Measurements from ENCODE around the gene KMT5B.
"Not testable (repeated sequence)": the region's sequence is repeated elsewhere in the genome, so short reads cannot be mapped to it uniquely, and the experiment has no call there.

Gene KMT5B

DNA sequence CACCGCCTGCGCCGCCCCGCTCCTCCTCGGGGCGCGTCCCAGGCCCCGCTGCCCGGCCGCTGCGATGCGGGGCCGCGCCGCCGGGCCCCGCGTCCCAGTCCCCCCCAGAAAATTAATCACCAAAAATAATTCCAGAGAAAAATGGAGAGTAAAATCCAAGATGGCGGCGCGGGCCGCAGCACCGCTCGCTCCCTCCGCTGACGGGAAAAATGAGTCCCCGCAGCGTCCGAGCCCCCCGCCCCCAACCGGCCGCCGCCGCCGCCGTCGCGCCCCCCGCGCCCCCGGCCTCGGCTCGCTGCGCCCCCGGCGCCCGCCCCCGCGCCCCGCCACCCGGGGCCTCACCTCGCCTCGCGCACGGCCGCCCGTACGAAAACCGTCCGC is at the start of gene KMT5B:
Gene KMT5B (minus strand): TSS at position 162 of the 381 bp plus-strand sequence. CDS start 23,220 bp downstream, outside the sequence.
- DNase-seq (ENCODE audit: low read depth): no peak

DNA sequence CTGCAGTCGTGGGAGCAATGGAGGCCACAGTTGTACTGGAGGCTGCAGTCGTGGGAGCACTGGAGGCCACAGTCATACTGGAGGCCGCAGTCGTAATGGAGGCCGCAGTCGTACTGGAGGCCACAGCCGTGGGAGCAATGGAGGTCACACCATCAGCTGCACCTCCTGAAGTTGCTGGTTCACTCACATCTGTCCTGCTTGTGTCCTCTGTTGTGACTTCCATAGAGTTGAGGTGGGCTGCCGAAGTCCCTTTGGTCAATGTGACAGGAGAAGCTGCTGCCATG is 49.4 kb upstream of the KMT5B start:
- no peak for DNase-seq (ENCODE audit: low read depth)

DNA sequence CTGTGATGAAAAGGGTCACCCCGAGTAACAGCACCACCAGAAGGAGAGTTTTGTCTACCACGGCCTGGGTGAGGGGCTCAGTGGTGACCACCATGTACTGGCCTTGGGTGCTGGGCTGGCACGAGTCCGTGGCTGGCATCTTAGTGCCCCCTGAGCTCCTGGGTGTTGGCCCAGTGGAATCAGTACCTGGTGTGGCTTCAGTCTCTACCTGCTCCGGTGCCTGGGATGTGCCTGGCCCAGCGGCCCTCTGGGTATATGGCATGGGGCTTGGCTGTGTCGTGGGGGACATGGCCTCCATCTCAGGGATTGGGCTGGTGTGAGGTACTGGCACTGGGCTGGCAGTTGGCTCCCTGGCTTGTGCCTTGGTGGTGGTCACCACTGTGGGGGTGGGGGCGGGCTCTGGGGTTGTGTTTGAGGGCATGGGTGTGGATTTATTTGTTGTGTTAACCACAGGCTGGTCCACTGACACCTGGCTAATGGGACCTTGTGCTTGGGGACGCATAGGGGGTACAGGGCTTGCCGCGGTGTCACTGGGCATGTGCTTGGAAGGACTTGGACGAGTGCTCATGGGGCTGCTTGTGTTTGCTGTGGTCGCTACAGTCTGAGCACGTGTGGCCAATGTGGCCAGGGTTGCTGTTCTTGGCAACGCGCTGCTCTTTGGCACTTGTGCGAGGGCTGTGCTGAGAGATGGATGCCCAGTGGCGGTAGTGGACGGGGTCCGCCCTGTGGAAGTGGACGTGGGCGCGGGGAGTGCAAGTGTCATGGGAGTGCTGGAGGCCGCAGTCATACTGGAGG is 48.9 kb upstream of the KMT5B start:
- DNase-seq (ENCODE audit: low read depth): no peak

DNA sequence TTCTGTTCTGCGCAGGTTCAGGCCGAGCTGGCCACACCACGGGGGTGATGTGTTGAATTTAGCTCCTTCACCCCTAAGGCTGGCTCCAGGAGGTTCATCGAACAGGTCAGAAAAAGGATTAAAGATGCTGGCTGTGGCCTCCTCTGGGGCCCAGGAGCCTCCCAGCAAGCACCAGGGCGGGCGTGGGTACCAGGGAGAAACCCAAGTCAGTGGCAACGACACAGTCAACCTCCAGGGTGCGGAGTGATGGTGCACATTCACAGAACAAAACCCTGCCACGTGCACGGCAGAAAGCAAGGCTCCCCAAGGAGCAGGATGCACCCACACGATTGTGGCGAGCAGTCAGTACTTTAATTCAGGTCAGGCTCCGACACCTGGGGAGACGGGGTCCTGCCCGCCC is 47.9 kb upstream of the KMT5B start:
- DNase-seq (ENCODE audit: low read depth): no peak

DNA sequence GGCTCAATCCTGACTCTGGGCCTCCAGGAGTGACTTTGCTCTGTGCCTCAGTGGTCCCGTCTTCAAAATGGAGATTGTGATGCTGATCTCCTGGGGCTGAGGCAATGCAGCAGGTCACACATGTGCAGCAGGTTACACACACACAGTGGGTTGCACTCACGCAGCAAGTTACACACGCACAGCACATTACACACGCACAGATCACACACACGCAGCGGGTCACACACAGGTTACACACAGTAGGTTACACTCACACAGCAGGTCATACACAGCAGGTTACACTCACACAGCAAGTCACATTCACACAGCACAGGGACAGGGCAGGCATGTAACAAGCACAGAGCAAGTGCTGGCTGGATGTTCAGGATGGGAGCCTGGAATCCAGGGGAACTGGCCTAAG is 47.4 kb upstream of the KMT5B start:
- no peak for DNase-seq (ENCODE audit: low read depth)

DNA sequence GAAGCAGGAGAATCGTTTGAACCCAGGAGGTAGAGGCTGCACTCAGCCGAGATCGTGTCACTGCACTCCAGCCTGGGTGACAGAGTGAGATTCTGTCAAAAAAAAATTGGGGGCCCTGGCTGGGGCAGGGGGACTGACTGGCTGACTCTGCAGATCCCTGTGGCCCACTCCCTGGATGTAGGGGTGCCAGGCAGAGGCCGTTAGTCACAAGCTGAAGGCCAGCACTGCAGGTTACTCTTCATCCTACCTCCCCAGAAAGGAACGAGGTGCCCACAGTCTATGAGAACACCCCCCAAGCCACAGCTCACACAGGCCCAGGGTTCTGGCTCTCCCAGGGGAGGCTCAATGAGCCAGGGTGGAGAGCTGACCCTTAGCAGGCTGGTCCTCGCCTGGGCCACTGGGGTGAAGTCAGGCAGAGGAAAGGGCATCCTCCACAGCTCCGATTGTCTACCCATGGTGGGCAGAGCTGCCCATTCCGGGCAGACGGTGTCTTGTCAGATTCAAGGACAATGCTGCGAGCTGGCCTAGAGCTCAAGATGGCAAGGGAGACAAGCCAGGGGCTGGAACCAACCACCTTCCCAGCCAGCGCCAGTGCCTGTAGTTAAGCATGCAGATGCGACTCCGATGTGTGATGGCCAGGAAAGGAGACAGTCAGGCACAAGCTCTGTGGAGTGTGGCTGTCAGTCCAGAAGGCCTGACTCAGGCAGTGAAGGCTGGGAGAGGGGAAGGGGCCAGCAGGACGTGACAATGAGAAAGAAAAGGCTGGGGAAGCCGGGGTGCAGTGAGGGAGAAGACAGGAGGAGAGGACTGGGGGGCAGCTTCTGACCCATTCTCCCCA is 46.2 kb upstream of the KMT5B start:
- no peak for DNase-seq (ENCODE audit: low read depth)

DNA sequence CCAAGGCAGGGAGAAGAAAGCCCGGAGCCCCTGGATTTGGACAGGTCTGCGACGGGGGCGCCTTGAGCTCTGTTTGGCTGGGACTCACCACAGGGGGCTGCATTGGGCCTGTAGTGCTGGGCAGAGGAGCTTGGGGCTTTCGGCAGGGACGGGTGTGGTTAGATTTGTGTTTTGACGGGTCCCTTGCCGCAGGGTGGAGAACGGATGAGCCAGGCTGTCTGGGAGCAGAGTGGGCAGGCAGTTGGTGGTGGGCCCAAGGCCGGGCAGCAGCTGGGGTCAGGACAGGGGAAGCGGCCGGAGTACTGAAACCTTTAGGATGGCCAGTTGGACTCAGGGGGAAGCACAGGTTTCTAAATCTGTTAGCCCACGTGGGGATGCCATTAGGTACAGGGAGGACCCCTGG is 45.3 kb upstream of the KMT5B start:
- no peak for DNase-seq (ENCODE audit: low read depth)

DNA sequence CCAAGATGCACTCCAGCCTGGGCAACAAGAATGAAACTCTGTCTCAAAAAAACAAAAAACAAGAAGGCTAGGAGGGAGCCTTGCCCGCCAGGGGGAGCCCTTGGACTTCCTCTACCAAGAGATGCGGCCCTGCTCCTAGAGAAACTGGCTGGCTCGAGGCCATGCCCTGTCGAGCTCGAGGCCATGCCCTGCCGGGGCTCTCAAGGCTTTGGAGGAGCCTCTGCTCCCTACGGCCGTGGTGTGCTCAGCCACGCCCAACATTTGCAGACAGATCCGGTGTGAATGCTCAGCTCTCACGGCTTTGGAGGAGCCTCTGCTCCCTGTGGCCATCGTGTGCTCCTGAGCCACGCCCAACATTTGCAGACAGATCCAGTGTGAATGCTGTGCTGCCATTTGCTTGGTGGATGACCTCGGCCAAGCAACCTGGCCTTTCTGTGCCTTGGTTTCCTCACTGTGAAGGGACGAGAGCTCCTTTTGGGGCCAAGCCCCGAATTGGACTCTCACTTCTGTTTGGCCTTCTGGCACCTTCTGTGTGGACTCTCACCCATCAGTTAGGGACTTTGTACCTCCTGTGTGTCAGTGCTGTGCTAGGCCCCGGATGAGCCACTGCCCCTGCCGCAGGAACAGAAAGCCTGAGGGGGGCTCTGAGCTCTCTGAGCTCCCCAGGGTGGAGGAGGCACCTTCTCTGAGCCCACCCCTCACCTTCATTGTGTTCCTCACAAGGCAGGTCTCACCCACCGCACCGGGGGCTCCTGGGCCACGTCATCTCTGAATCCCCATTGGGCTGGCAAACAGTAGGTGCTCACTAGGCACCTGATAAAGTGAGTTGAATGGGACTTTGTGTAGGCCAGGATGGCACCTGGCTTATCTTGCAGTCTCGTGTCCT is 44.6 kb upstream of the KMT5B start:
- peak; percentile 93 for DNase-seq (ENCODE audit: low read depth)

DNA sequence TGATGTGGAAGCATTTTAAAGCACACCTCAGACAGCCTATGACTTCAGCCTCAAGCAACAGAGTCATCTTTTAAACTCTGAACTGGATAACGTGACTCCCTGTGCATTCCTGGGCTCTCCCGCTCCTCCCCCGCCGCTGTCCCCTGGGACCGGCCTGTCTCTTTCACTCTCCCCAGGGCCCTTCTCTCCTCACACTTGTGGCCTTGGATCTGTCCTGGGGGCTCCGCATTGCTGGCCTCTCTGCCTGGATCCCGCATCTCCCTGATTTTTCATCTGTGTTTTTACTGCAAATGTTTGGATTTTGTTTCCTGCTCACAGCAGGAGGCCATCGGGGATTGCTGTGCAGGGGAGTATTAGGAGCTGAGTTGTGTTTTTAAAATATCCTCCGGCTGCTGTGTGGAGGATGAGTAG is 43.2 kb upstream of the KMT5B start:
- DNase-seq (ENCODE audit: low read depth): no peak

DNA sequence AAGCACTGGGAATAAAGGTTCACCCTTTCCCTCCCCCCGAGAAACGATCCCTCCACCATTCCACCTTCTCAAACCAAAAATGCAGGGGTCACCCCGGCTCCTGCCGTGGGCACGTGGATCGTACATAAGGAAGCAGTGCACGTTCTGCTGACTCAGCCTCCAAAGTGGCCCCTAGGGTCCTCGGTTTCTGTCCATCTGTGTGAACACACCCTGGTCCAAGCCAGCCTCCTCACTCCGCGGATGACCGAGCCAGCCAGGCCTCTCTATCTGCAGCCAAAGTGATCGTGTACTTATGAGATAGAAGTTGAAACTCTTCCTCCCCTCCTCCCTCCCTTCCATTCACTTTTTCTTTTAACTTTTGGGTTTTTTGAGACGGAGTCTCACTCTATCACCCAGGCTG is 42.4 kb upstream of the KMT5B start:
- no peak for DNase-seq (ENCODE audit: low read depth)

DNA sequence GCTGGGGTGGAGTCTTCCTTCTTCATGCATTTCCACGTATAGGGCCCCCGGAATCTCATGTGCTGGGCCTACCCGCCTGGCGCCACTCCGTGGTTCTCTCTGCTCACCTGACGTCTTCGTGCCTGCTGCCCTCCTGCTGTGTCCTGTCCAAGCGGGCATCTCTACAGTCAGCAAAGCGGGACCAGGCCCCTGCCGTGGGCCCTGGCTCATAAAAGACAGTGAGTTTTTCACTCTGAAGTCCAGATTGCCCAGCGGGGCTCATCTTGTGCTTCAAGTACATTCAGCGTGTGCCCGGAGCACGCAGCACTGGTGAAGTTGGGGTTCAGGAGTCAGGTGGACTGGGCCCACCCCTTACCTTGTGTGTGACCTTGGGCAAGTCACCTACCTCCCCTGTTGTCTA is 41.3 kb upstream of the KMT5B start:
- DNase-seq (ENCODE audit: low read depth): no peak

DNA sequence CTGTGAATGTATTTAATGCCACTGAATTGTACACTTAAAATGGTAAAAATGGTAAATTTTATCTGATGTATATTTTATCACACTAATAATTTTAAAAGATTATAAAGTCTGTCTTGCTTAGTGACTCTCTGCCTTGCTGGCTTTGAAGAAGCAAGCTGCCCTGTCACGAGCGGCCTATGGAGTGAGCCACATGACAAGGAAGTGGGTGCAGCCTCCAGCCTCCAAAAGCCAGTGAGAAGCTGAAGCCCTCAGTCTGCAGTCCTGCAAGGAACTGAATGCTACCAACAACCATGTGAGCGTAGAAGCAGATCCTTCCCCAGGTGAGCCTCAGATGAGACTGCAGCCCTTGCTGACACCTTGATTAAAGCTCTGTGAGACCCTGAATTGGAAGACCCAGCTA is 38.7 kb upstream of the KMT5B start:
- DNase-seq (ENCODE audit: low read depth): no peak

DNA sequence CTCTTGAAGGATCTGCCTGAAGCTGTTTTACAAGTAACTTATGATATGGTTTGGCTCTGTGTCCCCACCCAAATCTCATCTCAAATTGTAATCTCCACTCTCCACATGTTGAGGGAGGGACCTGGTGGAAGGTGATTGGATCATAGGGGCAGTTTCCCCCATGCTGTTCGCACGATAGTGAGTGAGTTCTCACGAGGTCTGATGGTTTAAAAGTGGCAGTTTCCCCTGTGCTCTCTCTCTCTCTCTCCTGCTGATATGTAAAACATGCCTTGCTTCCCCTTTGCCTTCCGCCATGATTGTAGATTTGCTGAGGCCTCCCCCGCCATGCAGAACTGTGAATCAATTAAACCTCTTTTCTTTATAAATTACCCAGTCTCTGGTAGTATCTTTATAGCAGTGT is 31.8 kb upstream of the KMT5B start:
- DNase-seq (ENCODE audit: low read depth): not testable (repeated sequence)

DNA sequence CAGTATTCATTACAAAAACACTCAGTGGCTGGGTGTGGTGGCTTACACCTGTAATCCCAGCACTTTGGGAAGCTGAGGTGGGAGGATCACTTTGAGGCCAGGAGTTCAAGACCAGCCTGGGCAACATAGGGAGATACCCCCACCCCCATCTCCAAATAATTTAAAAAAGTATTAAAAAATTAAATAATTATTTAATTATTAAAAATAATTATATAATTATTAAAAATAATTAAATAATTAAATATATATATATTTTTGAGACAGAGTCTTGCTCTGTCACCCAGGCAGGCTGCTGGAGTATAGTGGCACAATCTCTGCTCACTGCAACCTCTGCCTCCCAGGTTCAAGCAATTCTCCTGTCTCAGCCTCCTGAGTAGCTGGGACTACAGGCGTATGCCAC is 30.8 kb upstream of the KMT5B start:
- DNase-seq (ENCODE audit: low read depth): not testable (repeated sequence)

DNA sequence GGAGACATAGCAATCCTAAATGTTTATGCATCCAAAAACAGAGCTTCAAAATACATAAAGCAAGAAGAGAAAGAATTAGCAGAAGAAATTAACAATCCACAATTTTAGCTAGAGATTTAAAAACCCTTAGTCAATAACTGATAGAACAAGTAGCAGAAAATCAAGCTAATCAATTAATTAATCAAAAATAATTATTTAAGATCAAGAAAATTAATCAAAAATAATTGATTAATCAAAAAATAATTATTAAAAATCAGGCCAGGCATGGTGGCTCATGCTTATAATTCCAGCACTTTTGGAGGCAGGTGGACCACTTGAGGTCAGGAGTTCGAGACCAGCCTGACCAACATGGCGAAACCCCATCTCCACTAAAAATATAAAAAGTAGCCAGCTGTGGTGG is 29.5 kb upstream of the KMT5B start:
- DNase-seq (ENCODE audit: low read depth): no peak

DNA sequence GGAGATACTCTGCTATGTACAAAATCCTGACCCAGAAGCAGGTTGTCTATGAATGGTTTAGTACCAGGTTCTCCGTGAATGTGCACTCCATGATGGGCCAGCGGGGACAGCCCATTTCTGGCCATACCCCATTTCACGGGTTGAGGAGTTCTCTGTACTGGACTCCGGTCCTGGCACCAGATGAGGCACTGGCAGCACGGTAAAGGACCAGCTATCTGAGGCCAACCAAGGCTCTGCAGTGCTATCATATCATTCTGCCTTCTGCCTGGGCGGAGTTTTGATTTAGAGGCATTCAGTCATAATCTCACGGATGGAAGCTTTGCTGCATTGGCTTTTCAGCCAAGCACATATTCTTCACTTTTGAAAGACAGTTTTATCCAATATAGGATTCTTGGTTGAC is 18.5 kb upstream of the KMT5B start:
- DNase-seq (ENCODE audit: low read depth): no peak

DNA sequence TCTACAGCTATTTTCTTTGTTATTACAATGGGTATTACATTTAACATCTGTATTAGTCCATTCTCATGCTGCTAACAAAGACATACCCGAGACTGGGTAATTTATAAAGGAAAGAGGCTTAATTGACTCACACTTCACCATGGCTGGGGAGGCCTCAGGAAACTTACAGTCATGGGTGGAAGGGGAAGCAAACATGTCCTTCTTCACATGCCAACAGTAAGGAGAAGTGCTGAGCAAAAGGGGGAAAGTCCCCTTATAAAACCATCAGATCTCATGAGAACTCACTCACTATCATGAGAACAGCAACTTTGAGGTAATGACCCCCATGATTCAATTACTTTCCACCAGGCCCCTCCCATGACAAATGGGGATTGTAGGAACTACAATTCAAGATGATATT is 16.5 kb upstream of the KMT5B start:
- no peak for DNase-seq (ENCODE audit: low read depth)

DNA sequence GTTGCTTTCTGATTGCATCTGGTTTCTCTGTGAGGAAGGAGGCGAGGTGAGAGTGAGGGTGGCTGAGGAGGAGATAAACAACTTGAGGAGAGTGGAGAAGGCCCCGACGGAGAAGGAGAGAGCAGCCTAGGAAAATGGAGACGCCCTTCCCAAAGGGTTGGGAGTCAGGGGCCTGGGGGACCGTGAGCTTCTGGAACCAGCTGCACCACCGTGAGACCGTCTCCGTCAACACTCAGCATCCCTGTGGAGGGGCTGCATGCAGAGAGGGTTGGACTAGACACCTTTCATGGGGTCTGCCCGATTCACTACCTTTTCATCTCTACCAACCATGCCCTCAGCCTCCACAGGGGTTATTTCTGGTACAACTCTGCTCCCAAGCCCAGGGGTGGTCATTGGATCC is 13.3 kb upstream of the KMT5B start:
- no peak for DNase-seq (ENCODE audit: low read depth)

DNA sequence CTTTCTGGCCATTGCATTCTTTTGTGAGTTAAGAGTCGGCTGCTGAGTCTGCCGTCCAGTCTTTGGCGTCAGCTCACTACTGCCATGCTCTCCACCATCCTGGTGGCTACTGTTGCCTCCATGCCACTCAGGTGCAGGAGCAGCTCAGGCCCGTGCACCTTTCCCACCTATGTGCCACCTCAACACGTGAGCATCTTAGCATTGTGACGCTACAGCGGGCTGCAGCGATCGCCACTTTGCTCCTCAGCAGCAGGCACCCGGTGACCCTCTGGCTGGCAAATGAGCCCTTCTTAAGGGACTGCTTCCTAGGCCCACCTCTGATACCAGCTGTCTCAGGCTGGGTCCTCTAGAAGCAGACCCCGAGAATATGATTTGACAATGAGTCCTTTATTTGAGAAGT is 11.5 kb upstream of the KMT5B start:
- DNase-seq (ENCODE audit: low read depth): no peak

DNA sequence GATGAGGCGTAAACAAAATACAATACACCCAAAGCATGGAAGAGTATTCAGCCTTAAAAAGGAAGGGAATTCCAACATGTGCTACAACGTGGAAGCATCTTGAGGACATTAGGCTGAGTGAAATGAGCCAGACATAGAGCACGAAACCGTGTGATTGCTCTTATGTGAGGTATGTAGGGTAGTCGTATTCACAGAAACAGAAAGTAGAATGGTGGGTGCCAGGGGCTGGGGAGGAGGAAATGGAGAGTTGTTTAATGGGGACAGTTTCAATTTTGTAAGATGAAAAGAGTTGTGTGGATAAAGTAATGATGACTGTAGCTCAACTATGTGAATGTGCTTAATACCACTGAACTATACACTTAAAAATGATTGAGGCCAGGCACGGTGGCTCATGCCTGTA is 10.2 kb upstream of the KMT5B start:
- no peak for DNase-seq (ENCODE audit: low read depth)

DNA sequence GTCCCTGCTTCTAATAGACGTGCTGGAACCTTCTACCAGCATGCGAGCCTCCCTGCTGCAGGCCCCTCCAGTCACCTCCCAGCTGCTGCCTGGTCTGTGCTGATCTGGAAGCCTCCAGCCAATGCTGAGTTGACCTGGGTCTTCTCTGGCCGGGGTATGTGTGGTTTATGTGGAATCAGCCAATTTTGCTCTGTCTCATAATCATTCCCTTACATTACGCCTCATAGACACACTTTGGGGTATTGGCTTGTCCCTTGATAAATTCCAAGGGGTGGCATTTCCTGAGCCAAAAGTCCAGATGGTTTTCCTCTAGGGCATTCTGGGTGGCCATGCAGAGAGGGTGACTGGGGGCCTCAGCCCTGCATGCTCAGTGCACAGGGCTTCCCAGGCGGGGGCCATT is 8.3 kb upstream of the KMT5B start:
- DNase-seq (ENCODE audit: low read depth): no peak

DNA sequence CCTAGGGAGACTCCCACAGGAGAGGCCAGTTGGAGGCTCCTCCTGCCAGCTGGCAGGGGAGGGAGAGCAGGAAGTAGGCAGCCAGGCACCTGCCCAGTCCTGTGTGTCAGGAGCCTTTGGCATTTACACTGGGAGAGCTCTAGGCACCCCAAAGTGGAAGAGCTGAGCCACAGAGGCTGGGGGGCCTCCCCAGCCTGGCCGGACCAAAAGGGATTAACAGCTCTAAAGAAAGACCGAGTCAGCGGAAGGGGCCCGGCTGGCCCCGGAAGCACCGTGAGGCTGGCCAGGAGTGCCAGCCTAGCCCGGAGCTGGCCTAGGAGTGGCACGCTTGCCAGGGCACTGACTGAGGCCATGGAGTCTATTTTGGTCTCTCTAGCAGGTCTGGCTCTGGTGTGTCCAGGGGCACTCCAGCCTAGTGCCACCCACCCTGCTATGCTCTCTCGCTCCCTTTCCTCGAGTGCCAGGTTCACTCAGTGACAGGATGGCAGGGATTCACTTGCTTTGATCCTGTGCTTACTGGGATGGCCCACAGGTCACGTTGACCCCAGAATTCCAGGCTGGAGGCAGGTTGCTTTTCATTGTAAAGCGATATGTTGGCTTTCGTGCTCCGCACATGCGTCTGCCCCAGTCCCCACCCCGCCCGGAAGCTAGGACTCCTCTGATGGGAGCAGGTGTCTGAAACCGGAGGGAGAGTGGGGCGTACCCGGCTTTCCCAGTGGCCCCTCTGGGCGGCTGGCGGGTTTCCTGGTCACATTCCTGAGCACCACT is 3.3 kb upstream of the KMT5B start:
- DNase-seq (ENCODE audit: low read depth): no peak
